Measurements from ENCODE around the gene PCK1. TPM values are rescaled to one million over a fixed set of nuclear protein-coding genes. Genes with fewer than 3 reads are reported as not detected.

Gene PCK1
- total and polyA plus RNA-seq, 2 of the 13 experiments (the other 11 are each of a cell fraction or from before 2014, with no cell fraction given): 6.5 to 12.6 TPM

- no peak for TF ChIP-seq ZNF761 (CRISPR knock-in tag; conservative IDR thresholded peaks at IDR 0.05)
- TF ChIP-seq, protein P1, sequence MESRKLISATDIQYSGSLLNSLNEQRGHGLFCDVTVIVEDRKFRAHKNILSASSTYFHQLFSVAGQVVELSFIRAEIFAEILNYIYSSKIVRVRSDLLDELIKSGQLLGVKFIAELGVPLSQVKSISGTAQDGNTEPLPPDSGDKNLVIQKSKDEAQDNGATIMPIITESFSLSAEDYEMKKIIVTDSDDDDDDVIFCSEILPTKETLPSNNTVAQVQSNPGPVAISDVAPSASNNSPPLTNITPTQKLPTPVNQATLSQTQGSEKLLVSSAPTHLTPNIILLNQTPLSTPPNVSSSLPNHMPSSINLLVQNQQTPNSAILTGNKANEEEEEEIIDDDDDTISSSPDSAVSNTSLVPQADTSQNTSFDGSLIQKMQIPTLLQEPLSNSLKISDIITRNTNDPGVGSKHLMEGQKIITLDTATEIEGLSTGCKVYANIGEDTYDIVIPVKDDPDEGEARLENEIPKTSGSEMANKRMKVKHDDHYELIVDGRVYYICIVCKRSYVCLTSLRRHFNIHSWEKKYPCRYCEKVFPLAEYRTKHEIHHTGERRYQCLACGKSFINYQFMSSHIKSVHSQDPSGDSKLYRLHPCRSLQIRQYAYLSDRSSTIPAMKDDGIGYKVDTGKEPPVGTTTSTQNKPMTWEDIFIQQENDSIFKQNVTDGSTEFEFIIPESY (CRISPR knock-in tag; IDR thresholded peaks at IDR 0.05): peak; percentile 81
- no peak for TF ChIP-seq TEF (CRISPR knock-in tag; IDR thresholded peaks at IDR 0.05)
- TF ChIP-seq, protein P2, sequence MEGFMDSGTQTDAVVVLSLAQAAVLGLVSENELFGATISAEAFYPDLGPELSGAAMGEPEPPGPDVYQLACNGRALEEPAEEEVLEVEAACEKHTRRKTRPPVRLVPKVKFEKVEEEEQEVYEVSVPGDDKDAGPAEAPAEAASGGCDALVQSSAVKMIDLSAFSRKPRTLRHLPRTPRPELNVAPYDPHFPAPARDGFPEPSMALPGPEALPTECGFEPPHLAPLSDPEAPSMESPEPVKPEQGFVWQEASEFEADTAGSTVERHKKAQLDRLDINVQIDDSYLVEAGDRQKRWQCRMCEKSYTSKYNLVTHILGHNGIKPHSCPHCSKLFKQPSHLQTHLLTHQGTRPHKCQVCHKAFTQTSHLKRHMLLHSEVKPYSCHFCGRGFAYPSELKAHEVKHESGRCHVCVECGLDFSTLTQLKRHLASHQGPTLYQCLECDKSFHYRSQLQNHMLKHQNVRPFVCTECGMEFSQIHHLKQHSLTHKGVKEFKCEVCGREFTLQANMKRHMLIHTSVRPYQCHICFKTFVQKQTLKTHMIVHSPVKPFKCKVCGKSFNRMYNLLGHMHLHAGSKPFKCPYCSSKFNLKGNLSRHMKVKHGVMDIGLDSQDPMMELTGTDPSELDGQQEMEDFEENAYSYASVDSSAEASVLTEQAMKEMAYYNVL (CRISPR knock-in tag; IDR thresholded peaks at IDR 0.05; ENCODE audit: borderline replicate concordance): 0 out of 2 replicates have a peak, but pooled peaks have one; percentile 70
- TF ChIP-seq ZMYM3 (CRISPR knock-in tag; IDR thresholded peaks at IDR 0.05): peak; percentile 97
- peak; percentile 96 for TF ChIP-seq HDAC2 (CRISPR knock-in tag; IDR thresholded peaks at IDR 0.05)
- TF ChIP-seq, protein P3, sequence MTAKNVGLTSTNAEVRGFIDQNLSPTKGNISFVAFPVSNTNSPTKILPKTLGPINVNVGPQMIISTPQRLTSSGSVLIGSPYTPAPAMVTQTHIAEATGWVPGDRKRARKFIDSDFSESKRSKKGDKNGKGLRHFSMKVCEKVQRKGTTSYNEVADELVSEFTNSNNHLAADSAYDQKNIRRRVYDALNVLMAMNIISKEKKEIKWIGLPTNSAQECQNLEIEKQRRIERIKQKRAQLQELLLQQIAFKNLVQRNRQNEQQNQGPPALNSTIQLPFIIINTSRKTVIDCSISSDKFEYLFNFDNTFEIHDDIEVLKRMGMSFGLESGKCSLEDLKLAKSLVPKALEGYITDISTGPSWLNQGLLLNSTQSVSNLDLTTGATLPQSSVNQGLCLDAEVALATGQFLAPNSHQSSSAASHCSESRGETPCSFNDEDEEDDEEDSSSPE (CRISPR knock-in tag; IDR thresholded peaks at IDR 0.05): peak; percentile 73
- TF ChIP-seq TMF1 (CRISPR knock-in tag; IDR thresholded peaks at IDR 0.05; ENCODE audit: low read depth): no peak
- peak; percentile 66; the same call in 1 of the 2 replicates for TF ChIP-seq ZNF362 (CRISPR knock-in tag; IDR thresholded peaks at IDR 0.05; ENCODE audit: borderline replicate concordance)
- TF ChIP-seq ZNF501 (CRISPR knock-in tag; IDR thresholded peaks at IDR 0.05): peak; percentile 84
- TF ChIP-seq NR2F6 (IDR thresholded peaks at IDR 0.05): peak; percentile 85
- TF ChIP-seq NR2F6 (CRISPR knock-in tag; IDR thresholded peaks at IDR 0.05): peak; percentile 94
- TF ChIP-seq ZBTB4 (CRISPR knock-in tag; IDR thresholded peaks at IDR 0.05; ENCODE audit: borderline replicate concordance): peak; percentile 44; the same call in 1 of the 2 replicates
Measured at GRCh38 chr20:57587278-57587988, 26.5 kb downstream of the PCK1 start (continued).
